Neuronal stem cell (in vitro differentiated cells): ENCODE measurements around the gene TNFSF18.
"Not testable (repeated sequence)": the region's sequence is repeated elsewhere in the genome, so short reads cannot be mapped to it uniquely, and the experiment has no call there.

Experiments used
- DNase-seq: peaks from one replicate; pipeline ENCODE4 v3.0.0-alpha.2; 2013; ENCODE audit warnings: low spot score
- H2AFZ ChIP-seq: one replicate; pipeline ENCODE4 v1.6.1; 2013; ENCODE audit warnings: mild to moderate bottlenecking, low read length, inconsistent platforms
- H2AK5ac ChIP-seq: 2 replicates; pipeline ENCODE4 v1.6.1; 2013; ENCODE audit warnings: low read depth, mild to moderate bottlenecking, inconsistent platforms, low read length, moderate library complexity, mixed read lengths
- H2BK120ac ChIP-seq: 2 replicates; pipeline ENCODE4 v1.6.1; 2013; ENCODE audit warnings: low read depth, mild to moderate bottlenecking, inconsistent platforms, low read length, moderate library complexity, mixed read lengths
- H2BK12ac ChIP-seq: one replicate; pipeline ENCODE4 v1.6.1; 2013; ENCODE audit warnings: low read length, inconsistent platforms
- H2BK15ac ChIP-seq: 2 replicates; pipeline ENCODE4 v1.6.1; 2013; ENCODE audit warnings: mild to moderate bottlenecking, low read length, inconsistent platforms, mixed read lengths
- H2BK5ac ChIP-seq: one replicate; pipeline ENCODE4 v1.6.1; 2013; ENCODE audit warnings: inconsistent platforms, mild to moderate bottlenecking, low read length, moderate library complexity
- H3K14ac ChIP-seq: one replicate; pipeline ENCODE4 v1.6.1; 2013; ENCODE audit warnings: low read length, inconsistent platforms
- H3K18ac ChIP-seq: 2 replicates; pipeline ENCODE4 v1.6.1; 2013; ENCODE audit warnings: low read length, inconsistent platforms
- H3K23ac ChIP-seq: 2 replicates; pipeline ENCODE4 v1.6.1; 2013; ENCODE audit warnings: low read depth, mild to moderate bottlenecking, mixed read lengths, low read length, inconsistent platforms; ENCODE audit not compliant: poor library complexity
- H3K27ac ChIP-seq: replicated peaks from 3 replicates; pipeline ENCODE4 v1.5.1; 2013; ENCODE audit warnings: low read length, inconsistent platforms
- H3K27me3 ChIP-seq, 3 experiments: 2 replicates each; pipeline ENCODE4 v1.6.1; 2013; ENCODE audit warnings: low read length in 3 of 3, mild to moderate bottlenecking in 2 of 3, inconsistent platforms in 1 of 3, low read depth in 1 of 3, mixed read lengths in 1 of 3, moderate library complexity in 1 of 3; ENCODE audit not compliant: control insufficient read depth in 3 of 3, insufficient read depth in 3 of 3
- H3K36me3 ChIP-seq, 2 donors: replicated peaks in 1 of 2; 2 replicates each; pipeline ENCODE4 v1.6.1; 2013; ENCODE audit warnings: low read length in 2 of 2; ENCODE audit not compliant: control insufficient read depth in 2 of 2, insufficient read depth in 2 of 2
- H3K4ac ChIP-seq: 2 replicates; pipeline ENCODE4 v1.6.1; 2013; ENCODE audit warnings: inconsistent platforms, mild to moderate bottlenecking, low read length, moderate library complexity
- H3K4me1 ChIP-seq, 2 donors: 1 replicate in 1 of 2; 2 replicates in 1 of 2; pipeline ENCODE4 v1.6.1; 2013; ENCODE audit warnings: low read length in 2 of 2, low read depth in 1 of 2; ENCODE audit not compliant: control insufficient read depth in 2 of 2, insufficient read depth in 1 of 2
- H3K4me2 ChIP-seq: one replicate; pipeline ENCODE4 v1.6.1; 2013; ENCODE audit warnings: mild to moderate bottlenecking, low read length, inconsistent platforms; ENCODE audit not compliant: insufficient read depth, poor library complexity, severe bottlenecking
- H3K4me3 ChIP-seq, 2 donors: 2 replicates each; pipeline ENCODE4 v1.5.1; 2013; ENCODE audit warnings: low read length in 2 of 2, mild to moderate bottlenecking in 2 of 2, inconsistent platforms in 1 of 2, moderate library complexity in 1 of 2
- H3K79me1 ChIP-seq: one replicate; pipeline ENCODE4 v1.6.1; 2013; ENCODE audit warnings: low read depth, mild to moderate bottlenecking, inconsistent platforms, low read length, moderate library complexity
- H3K9ac ChIP-seq: one replicate; pipeline ENCODE4 v1.6.1; 2013; ENCODE audit warnings: mild to moderate bottlenecking, low read depth, low read length, inconsistent platforms; ENCODE audit not compliant: poor library complexity
- H3K9me3 ChIP-seq, 2 donors: replicated peaks in 1 of 2; 2 replicates each; pipeline versions ENCODE3 to v1.6.1; 2013; ENCODE audit warnings: low read length in 2 of 2, mild to moderate bottlenecking in 2 of 2, inconsistent platforms in 1 of 2, low read depth in 1 of 2, mixed read lengths in 1 of 2, moderate library complexity in 1 of 2; ENCODE audit not compliant: control insufficient read depth in 2 of 2, insufficient read depth in 1 of 2
- H4K8ac ChIP-seq: one replicate; pipeline ENCODE4 v1.6.1; 2013; ENCODE audit warnings: low read depth, mild to moderate bottlenecking, inconsistent platforms, low read length, moderate library complexity
- H4K91ac ChIP-seq: one replicate; pipeline ENCODE4 v1.6.1; 2013; ENCODE audit warnings: low read length, low read depth, mild to moderate bottlenecking, inconsistent platforms; ENCODE audit not compliant: poor library complexity
- WGBS, 2 donors: extraction: QIAGEN DNeasy Blood & Tissue Kit; methylation state at CpG; one replicate each; pipeline ENCODE4 v1.1.7; 2013; ENCODE audit warnings: missing lambda C conversion rate in 2 of 2, mixed read lengths in 1 of 2; ENCODE audit not compliant: insufficient read length in 2 of 2, insufficient replicate concordance in 1 of 2; ENCODE audit errors: extremely low coverage in 2 of 2; 5-methylcytosine and 5-hydroxymethylcytosine counted together

TNFSF18 gene

GRCh38 chr1:173082913-173083312, 32.2 kb upstream of the TNFSF18 start:
- Histone ChIP-seq H3K18ac (no peak overlapping the region), H3K4me2 (no peak overlapping the region), H4K91ac (no peak overlapping the region), H3K36me3 (no peaks in the 10 kb centered on the region), H3K9ac (no peak overlapping the region), H3K79me1 (no peaks in the 10 kb centered on the region), H3K27ac (no peak overlapping the region), H3K4ac (no peak overlapping the region), H2BK15ac (no peak overlapping the region), H2BK120ac (no peak overlapping the region), H3K23ac (no peak overlapping the region), H3K14ac (no peak overlapping the region), H2AK5ac (no peak overlapping the region), H4K8ac (no peak overlapping the region), H3K4me1 (no peaks in the 10 kb centered on the region), H2BK5ac (no peak overlapping the region), H2BK12ac (no peak overlapping the region), H3K9me3 (peaks cover 0 to 1% of the 10 kb centered on the region in 2 donors), H3K4me3 (no peak overlapping the region), H2AFZ (no peak overlapping the region), H3K27me3 (no peaks in the 10 kb centered on the region)
- no peak for DNase-seq
- WGBS, 2 donors: no CpG with 5 or more reads among the region's 1 CpG

GRCh38 chr1:173074217-173074616, 23.5 kb upstream of the TNFSF18 start:
- not testable (repeated sequence) for H3K4me3 ChIP-seq, H2AFZ ChIP-seq, H3K36me3 ChIP-seq, H2BK5ac ChIP-seq, H3K27ac ChIP-seq, H3K9me3 ChIP-seq, H3K18ac ChIP-seq, H3K79me1 ChIP-seq, H2BK15ac ChIP-seq, H2BK120ac ChIP-seq, H3K9ac ChIP-seq, H3K4me1 ChIP-seq, H3K23ac ChIP-seq, H3K4me2 ChIP-seq, H4K8ac ChIP-seq, H3K14ac ChIP-seq, H3K4ac ChIP-seq, H3K27me3 ChIP-seq, H2BK12ac ChIP-seq, H2AK5ac ChIP-seq, H4K91ac ChIP-seq, DNase-seq
- WGBS, 2 donors: no CpG with 5 or more reads among the region's 6 CpGs

GRCh38 chr1:173064011-173064410, 13.3 kb upstream of the TNFSF18 start:
- Histone ChIP-seq H4K91ac (no peak overlapping the region), H3K4me2 (no peak overlapping the region), H3K9ac (no peak overlapping the region), H2BK5ac (no peak overlapping the region), H2BK120ac (no peak overlapping the region), H3K27me3 (no peaks in the 10 kb centered on the region), H2AFZ (no peak overlapping the region), H3K79me1 (no peaks in the 10 kb centered on the region), H2BK12ac (no peak overlapping the region), H2AK5ac (no peak overlapping the region), H3K23ac (no peak overlapping the region), H3K4me1 (no peaks in the 10 kb centered on the region), H3K4ac (no peak overlapping the region), H3K27ac (no peak overlapping the region), H3K36me3 (no peaks in the 10 kb centered on the region), H2BK15ac (no peak overlapping the region), H3K18ac (no peak overlapping the region), H3K4me3 (no peak overlapping the region), H3K14ac (no peak overlapping the region), H4K8ac (no peak overlapping the region), H3K9me3 (no peaks in the 10 kb centered on the region)
- no CpG with 5 or more reads among the region's 3 CpGs for WGBS, 2 donors
- no peak for DNase-seq

- no peak overlapping the region for H2AK5ac ChIP-seq
- H3K4me3 ChIP-seq: no peak overlapping the region
- H3K9me3 ChIP-seq: no peaks in the 10 kb centered on the region
- H3K79me1 ChIP-seq: no peaks in the 10 kb centered on the region
- H3K14ac ChIP-seq: no peak overlapping the region
- H3K36me3 ChIP-seq: no peaks in the 10 kb centered on the region
- DNase-seq: no peak
- no peak overlapping the region for H4K91ac ChIP-seq
- no peak overlapping the region for H2BK120ac ChIP-seq
- H3K4me2 ChIP-seq: no peak overlapping the region
- H2BK15ac ChIP-seq: no peak overlapping the region
- no peak overlapping the region for H3K18ac ChIP-seq
- no peak overlapping the region for H2AFZ ChIP-seq
- H4K8ac ChIP-seq: no peak overlapping the region
- H3K4ac ChIP-seq: no peak overlapping the region
- H2BK12ac ChIP-seq: no peak overlapping the region
- no peaks in the 10 kb centered on the region for H3K4me1 ChIP-seq
- H2BK5ac ChIP-seq: no peak overlapping the region
- no peak overlapping the region for H3K9ac ChIP-seq
- no peaks in the 10 kb centered on the region for H3K27me3 ChIP-seq
- no CpG with 5 or more reads among the region's 1 CpG for WGBS, 2 donors
- no peak overlapping the region for H3K23ac ChIP-seq
- H3K27ac ChIP-seq: no peak overlapping the region
Observed at GRCh38 chr1:173063171-173063570, 12.4 kb upstream of the TNFSF18 start.
